Anterior cingulate cortex (tissue), 58 donors: Measurements from ENCODE around the gene SPRR2D.
"Not testable (repeated sequence)": the region's sequence is repeated elsewhere in the genome, so short reads cannot be mapped to it uniquely, and the experiment has no call there.

Experiments
- DNase-seq, 58 donors: peaks; one replicate each; lab custom pipeline; 2025; lab: John Stamatoyannopoulos, UW

SPRR2D gene

GRCh38 chr1:153021829-153022228 is 19.1 kb downstream of the SPRR2D start:
- DNase-seq = not testable (repeated sequence)

GRCh38 chr1:153011235-153011758 is 29.6 kb downstream of the SPRR2D start:
- not testable (repeated sequence) for DNase-seq

GRCh38 chr1:153001382-153001781 is 39.5 kb downstream of the SPRR2D start, which contains the start of gene SPRR3:
TSS of gene SPRR3 (plus strand) at chr1:153001749. CDS start at chr1:153003021, 1,272 bp downstream.
- no peak for DNase-seq

GRCh38 chr1:153000294-153000693 is 40.6 kb downstream of the SPRR2D start:
- no peak for DNase-seq

- no peak for DNase-seq
Measured at GRCh38 chr1:152999818-153000217, 41.1 kb downstream of the SPRR2D start.

- no peak for DNase-seq
Measured at GRCh38 chr1:152998476-152998875, 42.4 kb downstream of the SPRR2D start.

- DNase-seq = no peak
Measured at GRCh38 chr1:152997901-152998300, 43.0 kb downstream of the SPRR2D start.

GRCh38 chr1:152996633-152997400 is 44.1 kb downstream of the SPRR2D start:
- peak in 12 of 58 donors; percentile 1 to 30 (median 6) for DNase-seq

- no peak for DNase-seq
Measured at GRCh38 chr1:152995842-152996241, 45.1 kb downstream of the SPRR2D start.

- DNase-seq = peak in 1 of 58 donors; percentile 7
Measured at GRCh38 chr1:152993186-152993585, 47.7 kb downstream of the SPRR2D start.
